Naive B cell (primary cell): ENCODE data around the gene ULBP3. TPM values are rescaled to one million over a fixed set of nuclear protein-coding genes. Genes with fewer than 3 reads are reported as not detected.
A peak's percentile ranks its signal among the peaks of the same experiment; 100 is the strongest.
"Not testable (repeated sequence)": the region's sequence is repeated elsewhere in the genome, so short reads cannot be mapped to it uniquely, and the experiment has no call there.

Experiments used
- ATAC-seq, 2 donors: fragments of 150-1000 bp; cut with Tn5 transposase; 2 replicates each; pipeline ENCODE4 v1.10.0; 2021; ENCODE audit warnings: low read depth in 2 of 2, mild to moderate bottlenecking in 2 of 2, moderate library complexity in 2 of 2
- DNase-seq: peaks from one replicate; pipeline ENCODE4 v3.0.0; 2022
- H3K27ac Mint-ChIP-seq, 6 donors: one replicate each; pipeline ENCODE4 v1.8.0; 2020 to 2022; ENCODE audit warnings: mild to moderate bottlenecking in 6 of 6, mixed read lengths in 6 of 6, moderate library complexity in 5 of 6, inconsistent platforms in 2 of 6
- H3K27me3 Mint-ChIP-seq, 3 donors: one replicate each; pipeline ENCODE4 v1.8.0; 2021 to 2022; ENCODE audit warnings: mixed read lengths in 3 of 3, mild to moderate bottlenecking in 1 of 3
- H3K36me3 Mint-ChIP-seq, 2 donors: one replicate each; pipeline ENCODE4 v1.8.0; 2020 to 2022; ENCODE audit warnings: mixed read lengths in 2 of 2, inconsistent platforms in 1 of 2, mild to moderate bottlenecking in 1 of 2
- H3K4me1 Mint-ChIP-seq, 3 donors: one replicate each; pipeline ENCODE4 v1.8.0; 2020 to 2022; ENCODE audit warnings: mixed read lengths in 3 of 3, inconsistent platforms in 1 of 3, mild to moderate bottlenecking in 1 of 3, moderate library complexity in 1 of 3
- H3K4me3 Mint-ChIP-seq, 8 donors: one replicate each; pipeline ENCODE4 v1.8.0; 2020 to 2022; ENCODE audit warnings: mild to moderate bottlenecking in 8 of 8, mixed read lengths in 8 of 8, moderate library complexity in 8 of 8, inconsistent platforms in 2 of 8
- H3K9me3 Mint-ChIP-seq, 7 donors: one replicate each; pipeline ENCODE4 v1.8.0; 2020 to 2022; ENCODE audit warnings: mixed read lengths in 7 of 7, mild to moderate bottlenecking in 5 of 7, inconsistent platforms in 2 of 7, moderate library complexity in 1 of 7
- polyA plus RNA-seq, 6 donors: library from polyadenylated mRNA; unstranded; fragments of 300-500 nt; fragmentation: Illumina TruSeq; gene quantifications; one replicate each; pipeline ENCODE4 v1.2.3, GENCODE V29; 2021; ENCODE audit warnings: low read depth in 6 of 6

The ULBP3 gene
- polyA plus RNA-seq, 6 donors from 2014 or later = not detected

DNA sequence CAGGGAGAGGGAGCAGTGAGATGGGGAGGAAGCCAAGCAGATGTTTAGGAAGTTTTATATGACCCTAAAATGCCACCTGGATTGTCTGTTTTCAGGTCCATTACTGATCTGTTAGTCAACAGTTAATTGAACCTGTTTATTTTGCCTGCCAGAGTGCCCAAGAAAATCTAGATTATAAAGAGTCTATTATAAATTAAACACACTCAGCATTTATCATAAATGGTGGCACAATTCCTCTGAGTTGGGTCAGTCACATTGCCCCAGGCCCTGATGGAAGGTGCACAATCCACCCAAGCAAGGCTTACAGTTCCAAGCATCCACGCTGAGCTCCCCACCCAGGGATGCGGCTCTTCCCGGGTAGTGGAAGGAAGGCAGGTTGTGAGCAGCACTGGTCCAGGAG is 21.4 kb upstream of the ULBP3 start:
- H3K4me3 Mint-ChIP-seq = no peak overlapping the region
- peaks cover 0 to 4% (median 0%) of the 10 kb centered on the region in 3 donors for H3K4me1 Mint-ChIP-seq
- no peak overlapping the region for H3K27ac Mint-ChIP-seq
- no peaks in the 10 kb centered on the region for H3K36me3 Mint-ChIP-seq
- no peak for DNase-seq
- H3K9me3 Mint-ChIP-seq = no peaks in the 10 kb centered on the region
- ATAC-seq = no peak
- peaks cover 15 to 25% (median 21%) of the 10 kb centered on the region in 3 donors for H3K27me3 Mint-ChIP-seq

DNA sequence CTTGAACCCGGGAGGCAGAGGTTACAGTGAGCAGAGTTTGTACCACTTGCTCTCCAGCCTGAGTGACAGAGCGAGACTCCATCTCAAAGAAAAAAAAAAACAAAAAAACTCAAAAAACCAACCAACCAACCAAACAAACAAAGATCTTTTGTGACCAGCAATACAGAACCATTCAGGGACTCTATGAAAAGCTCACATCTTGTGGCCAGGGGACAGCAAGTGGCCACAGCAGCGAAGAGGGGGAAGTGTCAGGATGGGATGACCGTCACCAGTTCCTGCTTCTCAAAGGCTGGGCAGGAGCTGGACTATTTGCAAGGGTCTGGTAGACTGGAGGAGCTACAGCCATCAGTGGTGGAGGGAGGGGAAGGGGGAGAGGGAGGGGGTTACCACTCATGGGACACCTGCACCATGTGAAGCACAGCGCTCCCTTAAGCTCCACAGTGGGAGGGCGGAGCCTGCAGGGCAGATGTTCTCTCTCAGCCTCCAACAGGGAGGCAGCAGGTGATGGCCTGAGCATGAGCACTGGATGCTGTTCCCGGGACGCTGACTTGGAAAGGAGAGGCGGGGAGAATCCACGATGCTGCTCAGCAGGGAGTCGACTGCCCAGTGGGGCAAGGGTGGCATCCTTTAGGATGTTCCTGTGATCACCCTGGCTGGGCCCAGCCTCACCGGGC is 19.7 kb upstream of the ULBP3 start:
- peaks cover 22 to 32% (median 26%) of the 10 kb centered on the region in 3 donors for H3K27me3 Mint-ChIP-seq
- no peaks in the 10 kb centered on the region for H3K36me3 Mint-ChIP-seq
- H3K9me3 Mint-ChIP-seq = no peaks in the 10 kb centered on the region
- H3K4me3 Mint-ChIP-seq = no peak overlapping the region
- DNase-seq (no peak), ATAC-seq (no peak)
- no peak overlapping the region for H3K27ac Mint-ChIP-seq
- H3K4me1 Mint-ChIP-seq = no peaks in the 10 kb centered on the region

- DNase-seq (no peak), ATAC-seq (no peak)
- no peaks in the 10 kb centered on the region for H3K4me1 Mint-ChIP-seq
- H3K36me3 Mint-ChIP-seq = no peaks in the 10 kb centered on the region
- H3K4me3 Mint-ChIP-seq = no peak overlapping the region
- H3K9me3 Mint-ChIP-seq = no peaks in the 10 kb centered on the region
- H3K27ac Mint-ChIP-seq = no peak overlapping the region
- peaks cover 28 to 41% (median 33%) of the 10 kb centered on the region in 3 donors for H3K27me3 Mint-ChIP-seq
These were observed 18.4 kb upstream of the ULBP3 start for GRCh38 chr6:150087336-150087735.

- Mint-ChIP-seq H3K4me1 (no peaks in the 10 kb centered on the region), H3K27ac (no peak overlapping the region), H3K27me3 (peaks cover 28 to 41% (median 33%) of the 10 kb centered on the region in 3 donors), H3K4me3 (no peak overlapping the region), H3K9me3 (no peaks in the 10 kb centered on the region), H3K36me3 (no peaks in the 10 kb centered on the region)
- DNase-seq (no peak), ATAC-seq (no peak)
These were observed 17.1 kb upstream of the ULBP3 start for GRCh38 chr6:150086026-150086425.

- Mint-ChIP-seq H3K27ac (no peak overlapping the region), H3K4me1 (peaks cover 0 to 4% (median 0%) of the 10 kb centered on the region in 3 donors), H3K9me3 (no peaks in the 10 kb centered on the region), H3K36me3 (no peaks in the 10 kb centered on the region), H3K27me3 (peaks cover 28 to 43% (median 32%) of the 10 kb centered on the region in 3 donors), H3K4me3 (no peak overlapping the region)
- DNase-seq (no peak), ATAC-seq (no peak)
These were observed 15.5 kb upstream of the ULBP3 start for GRCh38 chr6:150084426-150084825.

GRCh38 chr6:150083839-150084238 is 14.9 kb upstream of the ULBP3 start:
- ATAC-seq (no peak), DNase-seq (no peak)
- H3K9me3 Mint-ChIP-seq = no peaks in the 10 kb centered on the region
- no peaks in the 10 kb centered on the region for H3K36me3 Mint-ChIP-seq
- H3K27me3 Mint-ChIP-seq = peaks cover 32 to 39% (median 35%) of the 10 kb centered on the region in 3 donors
- H3K4me3 Mint-ChIP-seq = no peak overlapping the region
- no peak overlapping the region for H3K27ac Mint-ChIP-seq
- peaks cover 0 to 4% (median 0%) of the 10 kb centered on the region in 3 donors for H3K4me1 Mint-ChIP-seq

GRCh38 chr6:150081702-150082101 is 12.8 kb upstream of the ULBP3 start:
- Mint-ChIP-seq H3K27ac (no peak overlapping the region), H3K4me3 (no peak overlapping the region), H3K4me1 (peaks cover 0 to 4% (median 0%) of the 10 kb centered on the region in 3 donors), H3K9me3 (no peaks in the 10 kb centered on the region), H3K27me3 (peaks cover 35 to 48% (median 37%) of the 10 kb centered on the region in 3 donors), H3K36me3 (no peaks in the 10 kb centered on the region)
- DNase-seq = no peak
- no peak for ATAC-seq

DNA sequence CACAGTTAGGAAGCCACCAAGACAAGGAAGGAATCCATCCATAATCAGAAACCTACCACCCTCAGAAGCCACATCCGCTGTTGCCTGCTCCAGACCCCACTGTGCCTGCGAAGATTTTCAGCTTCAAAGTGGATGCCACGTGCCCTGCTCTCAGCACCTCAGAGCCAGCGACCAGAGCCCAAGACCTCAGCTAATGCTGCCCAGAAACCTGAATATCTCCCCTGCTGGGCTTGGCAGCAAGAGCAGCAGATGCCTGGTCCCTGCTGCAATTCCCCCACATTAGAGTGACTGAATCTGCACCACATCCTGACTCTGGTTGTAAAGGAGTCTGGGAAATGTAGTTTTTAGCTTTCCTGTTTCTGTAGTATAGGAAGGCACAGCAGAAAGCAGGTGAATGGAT is 10.7 kb upstream of the ULBP3 start:
- DNase-seq = no peak
- Mint-ChIP-seq H3K27ac (no peak overlapping the region), H3K9me3 (no peaks in the 10 kb centered on the region)

DNA sequence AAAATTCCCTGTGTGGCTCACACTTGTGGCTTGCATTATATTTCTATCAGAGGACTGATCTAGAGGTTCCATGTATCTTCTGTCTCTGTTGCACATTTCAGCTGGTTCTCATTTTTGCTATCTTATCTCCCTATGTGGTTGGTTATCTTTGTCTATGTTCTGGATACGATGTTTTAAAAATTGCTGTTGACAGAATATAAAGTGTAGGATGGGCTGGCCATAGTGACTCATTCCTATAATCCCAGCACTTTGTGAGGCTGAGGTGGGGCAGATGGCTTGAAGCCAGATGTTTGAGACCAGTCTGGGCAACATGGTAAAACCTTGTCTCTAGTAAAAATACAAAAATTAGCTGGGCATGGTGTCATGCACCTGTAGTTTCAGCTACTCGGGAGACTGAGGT is 9.9 kb upstream of the ULBP3 start:
- H3K36me3 Mint-ChIP-seq = no peaks in the 10 kb centered on the region
- no peaks in the 10 kb centered on the region for H3K9me3 Mint-ChIP-seq
- DNase-seq (no peak), ATAC-seq (no peak)
- no peak overlapping the region for H3K4me3 Mint-ChIP-seq
- H3K27ac Mint-ChIP-seq = no peak overlapping the region
- peaks cover 22 to 44% (median 43%) of the 10 kb centered on the region in 3 donors for H3K27me3 Mint-ChIP-seq
- H3K4me1 Mint-ChIP-seq = peaks cover 0 to 4% (median 0%) of the 10 kb centered on the region in 3 donors

More for the DNA sequence above, 10.7 kb upstream of the ULBP3 start:
- ATAC-seq = no peak
- Mint-ChIP-seq H3K4me3 (no peak overlapping the region), H3K27me3 (peaks cover 27 to 44% (median 44%) of the 10 kb centered on the region in 3 donors), H3K36me3 (no peaks in the 10 kb centered on the region), H3K4me1 (peaks cover 0 to 4% (median 0%) of the 10 kb centered on the region in 3 donors)

DNA sequence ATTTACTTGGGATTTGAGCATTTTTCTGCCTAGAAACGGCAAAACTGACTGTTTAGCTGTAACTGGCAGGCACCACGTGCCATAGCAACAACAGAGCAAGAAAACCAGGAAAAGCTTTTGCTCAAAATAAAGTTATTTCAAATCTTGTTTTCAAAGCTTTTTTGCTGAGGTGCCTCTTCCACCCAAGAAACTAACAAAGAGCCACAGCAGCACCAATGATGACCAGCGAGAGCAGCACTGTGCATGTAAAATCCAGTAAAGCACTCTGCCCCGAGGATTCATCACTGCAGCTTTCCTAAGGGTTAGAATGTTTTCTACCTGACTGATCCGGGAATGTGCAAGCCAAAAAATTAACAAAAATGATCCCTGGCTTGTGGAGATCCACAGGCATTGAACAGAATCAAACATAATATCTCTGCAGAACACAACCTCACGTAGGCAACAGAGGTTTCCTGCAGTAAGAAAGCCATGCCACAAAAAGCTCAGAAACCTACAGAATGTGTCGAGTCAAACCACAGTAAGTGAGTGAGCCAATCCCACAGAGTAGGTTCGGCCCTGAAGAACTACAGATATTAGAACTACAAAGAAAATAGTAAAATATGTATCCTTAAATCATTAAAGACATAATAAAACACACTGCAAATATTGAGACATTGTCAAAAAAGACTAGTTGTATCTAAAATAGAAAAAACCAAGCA is 7.4 kb upstream of the ULBP3 start:
- Mint-ChIP-seq H3K9me3 (no peaks in the 10 kb centered on the region), H3K27ac (no peak overlapping the region), H3K4me1 (peaks cover 0 to 4% (median 0%) of the 10 kb centered on the region in 3 donors), H3K27me3 (peaks cover 21 to 49% (median 46%) of the 10 kb centered on the region in 3 donors), H3K4me3 (no peak overlapping the region), H3K36me3 (no peaks in the 10 kb centered on the region)
- no peak for ATAC-seq
- DNase-seq = no peak

DNA sequence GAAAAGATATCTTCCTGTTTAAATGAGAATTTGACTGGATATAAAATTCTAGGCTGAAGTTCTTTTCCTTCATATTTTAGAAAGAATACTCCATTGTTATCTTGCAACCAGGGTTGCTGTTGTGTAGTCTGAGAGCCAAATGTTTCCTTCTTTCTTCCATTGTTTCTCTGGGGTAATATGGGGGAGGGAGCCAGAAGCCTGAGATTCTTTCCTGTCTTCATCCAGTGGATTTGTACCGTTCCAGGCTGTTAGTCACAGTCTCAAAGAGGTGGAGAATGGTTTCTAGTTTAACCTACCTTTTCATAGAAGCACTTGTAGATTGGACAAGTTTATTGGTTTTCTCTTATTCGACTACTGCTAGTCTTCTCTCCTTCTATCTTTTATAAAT is 6.1 kb upstream of the ULBP3 start:
- Mint-ChIP-seq H3K36me3 (no peaks in the 10 kb centered on the region), H3K4me3 (no peak overlapping the region), H3K9me3 (no peaks in the 10 kb centered on the region), H3K4me1 (peaks cover 5 to 11% (median 6%) of the 10 kb centered on the region in 3 donors), H3K27ac (no peak overlapping the region), H3K27me3 (peaks cover 29 to 55% (median 52%) of the 10 kb centered on the region in 3 donors)
- DNase-seq = no peak
- no peak for ATAC-seq

- ATAC-seq, DNase-seq, H3K4me3 Mint-ChIP-seq, H3K9me3 Mint-ChIP-seq, H3K27ac Mint-ChIP-seq, H3K36me3 Mint-ChIP-seq: not testable (repeated sequence)
- Mint-ChIP-seq H3K4me1 (peaks cover 6 to 15% (median 7%) of the 10 kb centered on the region in 3 donors), H3K27me3 (peaks cover 29 to 50% (median 47%) of the 10 kb centered on the region in 3 donors)
These were observed 5.6 kb upstream of the ULBP3 start for GRCh38 chr6:150074396-150075033.

DNA sequence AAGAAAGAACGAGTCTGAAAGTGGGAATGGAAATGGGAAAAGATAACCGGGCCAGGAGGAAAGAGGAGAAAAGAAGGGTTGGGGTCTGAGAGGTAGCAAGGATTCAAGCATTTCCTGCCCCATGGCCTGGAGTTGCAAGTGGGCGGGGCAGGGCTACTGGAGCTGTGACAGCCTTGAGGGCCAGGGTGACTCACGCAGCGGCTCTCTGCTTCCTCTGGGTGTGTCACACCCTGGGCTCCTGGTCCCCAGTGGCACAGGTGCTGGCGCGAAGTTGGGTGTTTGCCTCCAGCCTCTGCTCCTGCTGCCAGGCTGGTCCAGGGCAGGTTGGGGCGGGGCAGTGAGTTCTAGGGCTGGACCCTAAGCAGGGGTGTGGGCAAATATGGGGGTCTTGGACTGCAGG is 3.3 kb upstream of the ULBP3 start:
- no peaks in the 10 kb centered on the region for H3K9me3 Mint-ChIP-seq
- no peak for DNase-seq
- peaks cover 23 to 44% (median 39%) of the 10 kb centered on the region in 3 donors for H3K27me3 Mint-ChIP-seq
- H3K4me1 Mint-ChIP-seq = peaks cover 15 to 20% (median 19%) of the 10 kb centered on the region in 3 donors
- ATAC-seq = no peak
- H3K4me3 Mint-ChIP-seq = peak overlapping the region in 1 of 8 donors; percentile 52
- H3K27ac Mint-ChIP-seq = no peak overlapping the region
- no peaks in the 10 kb centered on the region for H3K36me3 Mint-ChIP-seq
